Breast epithelium (tissue), 4 donors: Measurements from ENCODE around the gene PRDM5. TPM values are rescaled to one million over a fixed set of nuclear protein-coding genes. Genes with fewer than 3 reads are reported as not detected.

Experiments used
- DNase-seq, 2 donors: peaks; one replicate each; pipeline ENCODE4 v3.0.0-alpha.2; 2019; ENCODE audit warnings: low spot score in 2 of 2
- H3K27ac ChIP-seq, 2 donors: fragments of 200-600 bp; sonication (generic) in 1 of 2; one replicate each; pipeline ENCODE4 v1.5.1; 2016 to 2019; ENCODE audit warnings: mild to moderate bottlenecking in 1 of 2
- H3K27me3 ChIP-seq, 2 donors: fragments of 200-600 bp; sonication (generic) in 1 of 2; one replicate each; pipeline versions ENCODE4 v1.5.1 to v1.6.0; 2017 to 2019; ENCODE audit warnings: control low read depth in 1 of 2, mild to moderate bottlenecking in 1 of 2
- H3K36me3 ChIP-seq: fragments of 200-600 bp; one replicate; pipeline ENCODE4 v1.5.1; 2019
- H3K4me1 ChIP-seq, 2 donors: fragments of 200-600 bp; sonication (generic); one replicate each; pipeline ENCODE4 v1.5.1; 2016 to 2019; ENCODE audit warnings: control low read depth in 1 of 2
- H3K4me3 ChIP-seq, 3 donors: fragments of 200-600 bp; sonication (generic); 1 replicate in 2 of 3; 2 replicates in 1 of 3; pipeline ENCODE4 v1.5.1; 2016 to 2019; ENCODE audit warnings: mild to moderate bottlenecking in 3 of 3, moderate library complexity in 2 of 3
- H3K9me3 ChIP-seq, 2 donors: fragments of 200-600 bp; sonication (generic) in 1 of 2; one replicate each; pipeline ENCODE4 v1.5.1; 2016 to 2019; ENCODE audit warnings: control low read depth in 1 of 2
- CTCF ChIP-seq, 3 donors: fragments of 450-650 bp; IDR thresholded peaks; one replicate each; pipeline ENCODE4 v1.5.1; 2016 to 2017; ENCODE audit warnings: antibody characterized with exemption in 3 of 3, mild to moderate bottlenecking in 3 of 3, moderate library complexity in 3 of 3
- POLR2A ChIP-seq: fragments of 450-650 bp; IDR thresholded peaks from one replicate; pipeline ENCODE4 v1.6.1; 2016; ENCODE audit warnings: antibody characterized with exemption, mild to moderate bottlenecking, moderate library complexity
- POLR2AphosphoS5 ChIP-seq, 3 donors: sonication (generic); formaldehyde crosslinking; IDR thresholded peaks; one replicate each; pipeline ENCODE4 v1.6.1; 2017; ENCODE audit warnings: antibody characterized with exemption in 3 of 3
- intact Hi-C: fragments of 100-400 bp; cut with DNase I; formaldehyde crosslinking; loops from one replicate; pipeline ENCODE4 v1.15.1; 2023; ENCODE audit warnings: low total_unique reads
- total RNA-seq, 3 donors: library from RNA; depleted of rRNA; stranded (reverse); fragments of >200 nt; gene quantifications; one replicate each; pipeline ENCODE4 v1.1.0, GENCODE V29; 2016

The PRDM5 gene
- total RNA-seq, 3 donors from 2014 or later = 14.4 to 27.5 (median 24.9) TPM

GRCh38 chr4:120691106-120691505 is 231.4 kb downstream of the PRDM5 start:
- no peak for DNase-seq
- TF ChIP-seq POLR2AphosphoS5 (IDR thresholded peaks at IDR 0.05) (no peak), CTCF (IDR thresholded peaks at IDR 0.05) (no peak), POLR2A (no peak)
- intact Hi-C loops = loop anchor here (5.0 kb wide), 1 partner anchor 319 kb away; no protein-coding TSS in a partner anchor

GRCh38 chr4:120688791-120689190 is 233.7 kb downstream of the PRDM5 start:
- intact Hi-C loops = no loop called here
- no peak overlapping the region for H3K4me3 ChIP-seq
- no peaks in the 10 kb centered on the region for H3K27me3 ChIP-seq
- TF ChIP-seq POLR2A (no peak), POLR2AphosphoS5 (IDR thresholded peaks at IDR 0.05) (no peak), CTCF (IDR thresholded peaks at IDR 0.05) (no peak)
- H3K27ac ChIP-seq = no peak overlapping the region
- no peaks in the 10 kb centered on the region for H3K4me1 ChIP-seq
- H3K9me3 ChIP-seq = no peaks in the 10 kb centered on the region
- no peak for DNase-seq
- H3K36me3 ChIP-seq = no peaks in the 10 kb centered on the region

More at GRCh38 chr4:120691106-120691505, 231.4 kb downstream of the PRDM5 start:
- H3K9me3 ChIP-seq = no peaks in the 10 kb centered on the region
- no peak overlapping the region for H3K4me3 ChIP-seq
- H3K27ac ChIP-seq = no peak overlapping the region
- H3K36me3 ChIP-seq = no peaks in the 10 kb centered on the region
- H3K4me1 ChIP-seq = no peaks in the 10 kb centered on the region
- no peaks in the 10 kb centered on the region for H3K27me3 ChIP-seq

GRCh38 chr4:120685756-120686278 is 236.7 kb downstream of the PRDM5 start:
- Histone ChIP-seq H3K36me3 (no peaks in the 10 kb centered on the region), H3K9me3 (no peaks in the 10 kb centered on the region), H3K4me1 (no peaks in the 10 kb centered on the region), H3K4me3 (no peak overlapping the region), H3K27ac (no peak overlapping the region), H3K27me3 (no peaks in the 10 kb centered on the region)
- DNase-seq = no peak
- TF ChIP-seq POLR2AphosphoS5 (IDR thresholded peaks at IDR 0.05) (no peak), CTCF (IDR thresholded peaks at IDR 0.05) (no peak), POLR2A (no peak)
- intact Hi-C loops = no loop called here

- intact Hi-C loops = no loop called here
- no peak overlapping the region for H3K4me3 ChIP-seq
- TF ChIP-seq POLR2AphosphoS5 (IDR thresholded peaks at IDR 0.05) (no peak), POLR2A (no peak), CTCF (IDR thresholded peaks at IDR 0.05) (no peak)
Observed at GRCh38 chr4:120683897-120684540, 238.5 kb downstream of the PRDM5 start.

DNA sequence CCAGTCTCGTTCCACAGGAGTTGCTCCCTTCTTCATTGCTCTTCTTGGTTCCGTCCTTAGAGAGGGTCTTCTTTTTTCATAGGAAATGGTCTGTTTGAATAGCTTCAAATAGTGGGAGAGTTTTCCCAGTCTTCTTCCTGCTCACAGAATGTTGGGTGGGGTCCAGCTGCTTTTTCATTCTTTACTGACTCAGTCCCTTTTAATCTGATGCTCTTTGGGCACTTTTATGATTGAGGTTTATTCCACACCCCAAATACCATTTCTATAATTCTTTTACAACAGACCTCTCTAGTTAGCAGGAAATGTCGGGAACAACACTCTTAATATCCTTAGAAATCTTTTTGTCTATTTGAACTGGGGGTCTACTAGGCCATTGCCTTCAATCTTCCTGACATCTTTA is 239.5 kb downstream of the PRDM5 start:
- no peak overlapping the region for H3K27ac ChIP-seq
- TF ChIP-seq POLR2AphosphoS5 (IDR thresholded peaks at IDR 0.05) (no peak), POLR2A (no peak), CTCF (IDR thresholded peaks at IDR 0.05) (no peak)
- H3K36me3 ChIP-seq = no peaks in the 10 kb centered on the region
- H3K4me3 ChIP-seq = no peak overlapping the region
- DNase-seq = no peak
- no peaks in the 10 kb centered on the region for H3K4me1 ChIP-seq
- no peaks in the 10 kb centered on the region for H3K9me3 ChIP-seq
- intact Hi-C loops = no loop called here
- H3K27me3 ChIP-seq = no peaks in the 10 kb centered on the region

More at GRCh38 chr4:120683897-120684540, 238.5 kb downstream of the PRDM5 start:
- no peaks in the 10 kb centered on the region for H3K27me3 ChIP-seq
- no peaks in the 10 kb centered on the region for H3K9me3 ChIP-seq
- no peak overlapping the region for H3K27ac ChIP-seq
- H3K4me1 ChIP-seq = no peaks in the 10 kb centered on the region
- no peaks in the 10 kb centered on the region for H3K36me3 ChIP-seq
- no peak for DNase-seq
